Measurements from ENCODE around the gene TRAF5. TPM values are rescaled to one million over a fixed set of nuclear protein-coding genes. Genes with fewer than 3 reads are reported as not detected.

TRAF5 gene
- polyA plus RNA-seq, 1 experiment, result 22.0 TPM

DNA sequence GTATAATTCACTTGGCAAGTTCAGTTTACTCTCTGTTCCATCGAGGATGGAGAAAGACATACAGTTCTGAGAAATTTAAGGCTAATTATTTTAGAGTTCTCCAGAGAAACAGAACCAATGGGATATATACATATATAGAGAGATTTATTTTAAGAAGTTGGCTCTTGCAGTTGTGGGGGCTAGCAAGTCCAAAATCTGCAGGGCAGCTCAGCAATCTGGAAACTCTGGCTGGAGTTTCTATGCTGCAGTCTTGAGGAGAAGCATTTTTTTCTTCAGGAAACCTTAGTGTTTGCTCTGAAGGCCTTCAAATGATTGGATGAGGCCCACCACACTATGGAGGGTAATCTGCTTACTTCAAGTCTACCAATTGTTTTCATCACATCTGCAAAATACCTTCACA is 34.6 kb downstream of the TRAF5 start:
- CTCF ChIA-PET, result no interaction called here
- TF ChIP-seq CTCF (IDR thresholded peaks at IDR 0.05; ENCODE audit: low read depth, low read length), result no peak

DNA sequence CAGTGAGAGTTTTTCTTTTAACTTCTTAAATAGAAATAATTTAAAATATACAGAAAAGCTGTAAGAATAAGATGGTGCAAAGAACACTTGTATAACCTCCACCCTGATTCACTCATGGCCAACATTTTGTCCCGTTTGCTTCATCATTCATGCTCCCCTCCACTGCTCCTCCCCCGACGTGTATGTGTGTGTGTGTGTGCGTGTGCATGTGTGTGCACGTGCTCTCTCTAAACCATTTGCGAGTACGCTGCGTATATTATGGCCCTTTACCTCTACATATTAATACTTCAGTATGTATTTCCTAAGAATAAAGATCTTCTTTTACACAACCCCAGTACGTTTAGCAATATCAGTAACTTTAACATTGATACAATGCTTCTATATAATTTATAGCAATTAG is 43.0 kb downstream of the TRAF5 start:
- Histone ChIP-seq H3K27ac (ENCODE audit: low read depth, low read length) (no peak overlapping the region), H3K27me3 (ENCODE audit: control insufficient read depth, insufficient read depth, low read length) (no peaks in the 10 kb centered on the region), H3K9me3 (ENCODE audit: control insufficient read depth, insufficient read depth, low read length) (no peaks in the 10 kb centered on the region), H3K4me3 (ENCODE audit: low read depth, low read length) (no peak overlapping the region)
- POLR2A ChIA-PET, result no interaction called here
- no peak for TF ChIP-seq CTCF (IDR thresholded peaks at IDR 0.05; ENCODE audit: low read depth, low read length)
- CTCF ChIA-PET, result no interaction called here
- DNase-seq (ENCODE audit: low read depth, low spot score), result no peak

More for the DNA sequence above, 34.6 kb downstream of the TRAF5 start:
- H3K27me3 ChIP-seq (ENCODE audit: control insufficient read depth, insufficient read depth, low read length), result no peaks in the 10 kb centered on the region
- POLR2A ChIA-PET, result no interaction called here
- DNase-seq (ENCODE audit: low read depth, low spot score), result no peak
- H3K4me3 ChIP-seq (ENCODE audit: low read depth, low read length), result no peak overlapping the region
- H3K9me3 ChIP-seq (ENCODE audit: control insufficient read depth, insufficient read depth, low read length), result no peaks in the 10 kb centered on the region
- H3K27ac ChIP-seq (ENCODE audit: low read depth, low read length), result no peak overlapping the region

GRCh38 chr1:211370669-211371068 is 44.0 kb downstream of the TRAF5 start:
- H3K9me3 ChIP-seq (ENCODE audit: control insufficient read depth, insufficient read depth, low read length), result no peaks in the 10 kb centered on the region
- H3K27me3 ChIP-seq (ENCODE audit: control insufficient read depth, insufficient read depth, low read length), result no peaks in the 10 kb centered on the region
- CTCF ChIA-PET, result no interaction called here
- no peak overlapping the region for H3K27ac ChIP-seq (ENCODE audit: low read depth, low read length)
- TF ChIP-seq CTCF (IDR thresholded peaks at IDR 0.05; ENCODE audit: low read depth, low read length), result no peak
- POLR2A ChIA-PET, result no interaction called here
- no peak overlapping the region for H3K4me3 ChIP-seq (ENCODE audit: low read depth, low read length)
- DNase-seq (ENCODE audit: low read depth, low spot score), result no peak

DNA sequence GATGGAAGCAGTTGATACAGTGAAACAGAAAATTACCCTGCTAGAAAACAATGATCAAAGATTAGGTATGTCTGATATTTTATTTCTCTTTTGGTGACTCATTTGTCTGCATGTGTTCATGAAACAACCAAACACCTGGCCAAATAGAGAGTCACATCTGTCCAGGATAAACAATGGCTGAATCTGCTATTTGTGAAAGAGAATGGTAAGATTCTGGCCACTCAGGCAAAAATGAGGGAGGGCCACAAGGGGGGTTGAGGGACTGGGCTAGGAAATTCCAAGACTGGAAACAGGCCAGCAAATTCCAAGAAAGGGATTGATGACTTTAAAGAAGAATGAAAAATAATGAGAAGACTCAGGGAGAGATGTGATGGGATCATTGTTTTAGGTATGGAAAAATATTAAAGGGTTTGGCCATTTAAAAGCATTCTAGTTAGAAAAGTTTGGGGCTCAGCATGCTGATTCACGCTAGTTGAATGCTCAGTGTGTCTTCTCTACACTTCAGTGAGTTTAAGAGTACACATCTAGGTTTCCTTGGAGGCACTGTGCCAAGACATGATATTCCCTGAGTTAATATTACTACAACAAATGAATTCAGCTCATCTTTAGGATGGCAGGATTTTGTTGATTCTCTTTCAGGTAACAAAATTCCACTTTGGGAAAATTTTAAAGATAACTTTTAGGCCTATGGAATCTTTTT is 44.9 kb downstream of the TRAF5 start:
- ChIA-PET POLR2A (no interaction called here), CTCF (no interaction called here)
- Histone ChIP-seq H3K4me3 (ENCODE audit: low read depth, low read length) (no peak overlapping the region), H3K27ac (ENCODE audit: low read depth, low read length) (no peak overlapping the region), H3K9me3 (ENCODE audit: control insufficient read depth, insufficient read depth, low read length) (no peaks in the 10 kb centered on the region), H3K27me3 (ENCODE audit: control insufficient read depth, insufficient read depth, low read length) (no peaks in the 10 kb centered on the region)
- DNase-seq (ENCODE audit: low read depth, low spot score), result no peak
- no peak for TF ChIP-seq CTCF (IDR thresholded peaks at IDR 0.05; ENCODE audit: low read depth, low read length)

DNA sequence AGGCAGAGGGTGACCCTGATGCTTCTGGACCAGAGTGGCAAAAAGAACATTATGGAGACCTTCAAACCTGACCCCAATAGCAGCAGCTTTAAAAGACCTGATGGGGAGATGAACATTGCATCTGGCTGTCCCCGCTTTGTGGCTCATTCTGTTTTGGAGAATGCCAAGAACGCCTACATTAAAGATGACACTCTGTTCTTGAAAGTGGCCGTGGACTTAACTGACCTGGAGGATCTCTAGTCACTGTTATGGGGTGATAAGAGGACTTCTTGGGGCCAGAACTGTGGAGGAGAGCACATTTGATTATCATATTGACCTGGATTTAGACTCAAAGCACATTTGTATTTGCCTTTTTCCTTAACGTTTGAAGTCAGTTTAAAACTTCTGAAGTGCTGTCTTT is 45.8 kb downstream of the TRAF5 start:
- no peaks in the 10 kb centered on the region for H3K27me3 ChIP-seq (ENCODE audit: control insufficient read depth, insufficient read depth, low read length)
- DNase-seq (ENCODE audit: low read depth, low spot score), result no peak
- TF ChIP-seq CTCF (IDR thresholded peaks at IDR 0.05; ENCODE audit: low read depth, low read length), result no peak
- no peak overlapping the region for H3K4me3 ChIP-seq (ENCODE audit: low read depth, low read length)
- H3K27ac ChIP-seq (ENCODE audit: low read depth, low read length), result no peak overlapping the region
- ChIA-PET POLR2A (no interaction called here), CTCF (no interaction called here)
- H3K9me3 ChIP-seq (ENCODE audit: control insufficient read depth, insufficient read depth, low read length), result no peaks in the 10 kb centered on the region
